Body of pancreas (tissue), 4 donors: ENCODE measurements around the gene CD47. TPM values are rescaled to one million over a fixed set of nuclear protein-coding genes. Genes with fewer than 3 reads are reported as not detected.

ENCODE experiments used
- ATAC-seq: fragments of 150-250 bp; one replicate; pipeline ENCODE4 v1.9.1; 2016
- DNase-seq, 4 donors: peaks; one replicate each; pipeline ENCODE4 v3.0.0-alpha.2; 2019
- H3K27ac ChIP-seq, 4 donors: fragments of 200-600 bp; sonication (generic); 1 replicate in 3 of 4; 2 replicates in 1 of 4; pipeline versions ENCODE4 v1.5.1 to v1.6.1; 2016 to 2019; ENCODE audit warnings: mild to moderate bottlenecking in 1 of 4, mixed read lengths in 1 of 4, moderate library complexity in 1 of 4
- H3K27me3 ChIP-seq, 2 donors: fragments of 200-600 bp; sonication (generic); one replicate each; pipeline ENCODE4 v1.6.0; 2016; ENCODE audit warnings: mild to moderate bottlenecking in 1 of 2
- H3K36me3 ChIP-seq, 2 donors: fragments of 200-600 bp; sonication (generic); replicated peaks in 1 of 2; 2 replicates each; pipeline ENCODE4 v1.5.1; 2016; ENCODE audit warnings: low read depth in 2 of 2; ENCODE audit not compliant: insufficient read depth in 1 of 2
- H3K4me1 ChIP-seq: fragments of 200-600 bp; sonication (generic); one replicate; pipeline ENCODE4 v1.6.0; 2016
- H3K4me3 ChIP-seq, 2 donors: fragments of 200-600 bp; sonication (generic); 1 replicate in 1 of 2; 2 replicates in 1 of 2; pipeline ENCODE4 v1.5.1; 2016 to 2019
- H3K9me3 ChIP-seq, 3 donors: fragments of 200-600 bp; sonication (generic); 1 replicate in 2 of 3; 2 replicates in 1 of 3; pipeline ENCODE4 v1.5.1; 2016
- CTCF ChIP-seq, 7 experiments: fragments of 450-650 bp in 4 of 7; fragments of 200-600 bp in 3 of 7; sonication (generic) in 3 of 7; IDR thresholded peaks; one replicate each; pipeline ENCODE4 v1.5.1; 2016 to 2019; ENCODE audit warnings: antibody characterized with exemption in 7 of 7
- POLR2A ChIP-seq, 3 donors: fragments of 450-650 bp; IDR thresholded peaks; one replicate each; pipeline ENCODE4 v1.6.1; 2016; ENCODE audit warnings: antibody characterized with exemption in 3 of 3, mild to moderate bottlenecking in 2 of 3
- WGBS, 2 donors: methylation state at CpG; one replicate each; pipeline ENCODE4 v1.1.5; 2017; 5-methylcytosine and 5-hydroxymethylcytosine counted together
- intact Hi-C: fragments of 100-400 bp; cut with DNase I; formaldehyde crosslinking; loops from one replicate; pipeline ENCODE4 v1.15.1; 2023
- total RNA-seq, 2 donors: library from RNA; depleted of rRNA; stranded (reverse); fragments of >200 nt; gene quantifications; one replicate each; pipeline ENCODE4 v1.1.0, GENCODE V29; 2016

CD47 gene
- total RNA-seq, 2 donors from 2014 or later = 34.3 to 51.1 TPM

GRCh38 chr3:107994956-107995715, 95.7 kb downstream of the CD47 start:
- intact Hi-C loops = no loop called here
- ATAC-seq = no peak
- 73 to 77% methylated on average over 4 of the region's 4 CpGs for WGBS, 2 donors

DNA sequence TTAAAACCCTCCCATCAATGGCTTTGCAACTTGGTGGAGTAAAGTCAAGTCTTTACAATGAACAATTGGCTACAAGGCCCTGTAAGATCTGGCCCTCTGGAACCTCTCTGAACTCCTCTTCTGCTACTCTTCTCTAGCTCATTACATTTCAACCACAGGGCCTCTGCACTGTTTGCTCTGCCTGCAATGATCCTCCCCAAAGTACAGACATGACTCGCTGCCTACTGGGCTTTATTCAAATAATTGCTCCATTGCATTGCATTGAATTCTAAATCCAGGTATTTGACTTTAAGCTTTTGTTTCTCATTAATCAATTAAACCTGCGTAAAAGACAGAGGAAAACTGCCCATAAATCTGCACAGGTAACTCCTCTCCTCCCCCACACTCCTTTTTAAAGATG, 96.7 kb downstream of the CD47 start:
- H3K36me3 ChIP-seq = no peaks in the 10 kb centered on the region
- no peaks in the 10 kb centered on the region for H3K9me3 ChIP-seq
- WGBS, 2 donors = 91 to 96% methylated on average over 2 of the region's 2 CpGs
- no peak for TF ChIP-seq CTCF (IDR thresholded peaks at IDR 0.05)
- TF ChIP-seq POLR2A (IDR thresholded peaks at IDR 0.05) = no peak
- no peaks in the 10 kb centered on the region for H3K4me1 ChIP-seq
- H3K4me3 ChIP-seq = no peak overlapping the region
- intact Hi-C loops = no loop called here
- ATAC-seq = no peak
- no peak for DNase-seq
- no peaks in the 10 kb centered on the region for H3K27me3 ChIP-seq
- H3K27ac ChIP-seq = no peak overlapping the region

More at GRCh38 chr3:107994956-107995715, 95.7 kb downstream of the CD47 start:
- DNase-seq = no peak
- no peak for TF ChIP-seq POLR2A (IDR thresholded peaks at IDR 0.05)
- no peak for TF ChIP-seq CTCF (IDR thresholded peaks at IDR 0.05)
- Histone ChIP-seq H3K27ac (no peak overlapping the region), H3K27me3 (no peaks in the 10 kb centered on the region), H3K4me3 (no peak overlapping the region), H3K9me3 (no peaks in the 10 kb centered on the region), H3K4me1 (no peaks in the 10 kb centered on the region), H3K36me3 (no peaks in the 10 kb centered on the region)

GRCh38 chr3:107993771-107994170, 97.1 kb downstream of the CD47 start:
- Histone ChIP-seq H3K9me3 (no peaks in the 10 kb centered on the region), H3K4me1 (no peaks in the 10 kb centered on the region), H3K36me3 (no peaks in the 10 kb centered on the region), H3K27me3 (no peaks in the 10 kb centered on the region), H3K27ac (no peak overlapping the region), H3K4me3 (no peak overlapping the region)
- ATAC-seq (no peak), DNase-seq (no peak)
- TF ChIP-seq POLR2A (IDR thresholded peaks at IDR 0.05) = no peak
- TF ChIP-seq CTCF (IDR thresholded peaks at IDR 0.05) = no peak
- WGBS, 2 donors = 69 to 94% methylated on average over 1 of the region's 1 CpG
- intact Hi-C loops = no loop called here

Other genes with a start within 250 kb of the CD47 start
- gene IFT57, start 131.4 kb upstream of the CD47 start, total RNA-seq = 10 to 100 TPM; 33.2 to 51.1 TPM
- gene HHLA2, start 205.5 kb upstream of the CD47 start, total RNA-seq = 1 to 10 TPM in 1 of 2 donors, not detected in 1; 2.1 TPM